ENCODE results near the gene FBN1.

GRCh38 chr15:48527517-48527916, 118.0 kb downstream of the FBN1 start:
- TF ChIP-seq CTCF (IDR thresholded peaks at IDR 0.05) (no peak), EZH2phosphoT487 (IDR thresholded peaks at IDR 0.05) (no peak), EZH2 (IDR thresholded peaks at IDR 0.05) (no peak)

Data from neural progenitor cell (in vitro differentiated cells).